Measurements from ENCODE around the gene PRR18. TPM values are rescaled to one million over a fixed set of nuclear protein-coding genes. Genes with fewer than 3 reads are reported as not detected.

Gene PRR18
- total and polyA plus RNA-seq, 9 of the 15 experiments (the other 6 are each of a cell fraction or from before 2014, with no cell fraction given): not detected

- no peak for TF ChIP-seq KDM5B (IDR thresholded peaks at IDR 0.05; ENCODE audit: insufficient replicate concordance, low read depth, low read length)
- no peak for TF ChIP-seq ELF4 (CRISPR knock-in tag; IDR thresholded peaks at IDR 0.05)
- 0 out of 2 replicates have a peak, but pooled peaks have one; percentile 13 for TF ChIP-seq SOX6 (IDR thresholded peaks at IDR 0.05)
- TF ChIP-seq ZNF764 (CRISPR knock-in tag; IDR thresholded peaks at IDR 0.05; ENCODE audit: low read depth): no peak
- no peak for TF ChIP-seq HOMEZ (CRISPR knock-in tag; IDR thresholded peaks at IDR 0.05)
- no peak for TF ChIP-seq ZNF707 (CRISPR knock-in tag; conservative IDR thresholded peaks at IDR 0.05)
- TF ChIP-seq HNRNPH1 (optimal IDR thresholded peaks at IDR 0.05; ENCODE audit: low read depth, low read length): no peak
- no peak for TF ChIP-seq POLR2H (tag; IDR thresholded peaks at IDR 0.05; ENCODE audit: low read depth)
- TF ChIP-seq PTTG1 (tag; IDR thresholded peaks at IDR 0.05; ENCODE audit: low read depth): no peak
- TF ChIP-seq ARID3B (CRISPR knock-in tag; IDR thresholded peaks at IDR 0.05; ENCODE audit: borderline replicate concordance): no peak
- peak; percentile 70 for TF ChIP-seq USF1 (CRISPR knock-in tag; IDR thresholded peaks at IDR 0.05)
- TF ChIP-seq ZNF253 (CRISPR knock-in tag; conservative IDR thresholded peaks at IDR 0.05): no peak
- no peak for TF ChIP-seq CEBPG (CRISPR knock-in tag; IDR thresholded peaks at IDR 0.05)
- TF ChIP-seq CEBPG (tag; conservative IDR thresholded peaks at IDR 0.05 in 1 of 2, IDR thresholded peaks at IDR 0.05 in 1 of 2): peak; percentile 37 to 38; a peak in 3 of 4 replicates
- no peak for TF ChIP-seq TFAM (CRISPR knock-in tag; conservative IDR thresholded peaks at IDR 0.05)
- TF ChIP-seq THAP7 (CRISPR knock-in tag; IDR thresholded peaks at IDR 0.05): no peak
- TF ChIP-seq ZNF592 (IDR thresholded peaks at IDR 0.05): no peak
- TF ChIP-seq PYGO2 (tag; IDR thresholded peaks at IDR 0.05): no peak
- TF ChIP-seq DDX20 (tag; IDR thresholded peaks at IDR 0.05; ENCODE audit: low read depth): no peak
- no peak for TF ChIP-seq ARID2 (IDR thresholded peaks at IDR 0.05)
- no peak for TF ChIP-seq GTF2F1 (IDR thresholded peaks at IDR 0.05; ENCODE audit: low read depth, low read length)
Measured at GRCh38 chr6:166258854-166259276, 49.3 kb downstream of the PRR18 start (continued).

All from K562 (cell line).